Stimulated activated CD8-positive, alpha-beta memory T cell treated with anti-CD3 and anti-CD28 coated beads, Interleukin-2, amount 100 ng/mL, for 1 hour (primary cell): Measurements from ENCODE around the gene ARPP21.

Source experiments
- DNase-seq, 2 donors: peaks; one replicate each; pipeline ENCODE4 v3.0.0-alpha.2; 2020; ENCODE audit warnings: low read depth in 2 of 2

ARPP21 gene

DNA sequence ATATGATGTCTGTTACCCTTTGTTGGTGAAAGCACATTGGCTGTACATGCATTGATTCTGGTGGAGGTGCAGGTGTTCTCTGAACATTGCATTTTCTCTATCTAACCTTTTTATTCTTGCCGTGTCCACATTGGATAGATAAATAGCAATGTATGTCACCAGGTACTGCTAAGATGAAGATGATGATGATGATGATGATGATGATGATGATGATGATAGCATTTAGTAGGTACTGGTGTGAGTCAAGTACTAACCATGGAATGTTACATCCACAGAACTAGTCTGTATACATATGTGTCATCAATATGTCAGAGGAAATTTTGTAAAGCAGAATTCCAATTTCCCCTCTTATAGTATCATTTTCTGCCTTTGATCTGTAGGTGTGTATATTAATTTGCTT, 36.3 kb downstream of the ARPP21 start:
- DNase-seq = no peak

DNA sequence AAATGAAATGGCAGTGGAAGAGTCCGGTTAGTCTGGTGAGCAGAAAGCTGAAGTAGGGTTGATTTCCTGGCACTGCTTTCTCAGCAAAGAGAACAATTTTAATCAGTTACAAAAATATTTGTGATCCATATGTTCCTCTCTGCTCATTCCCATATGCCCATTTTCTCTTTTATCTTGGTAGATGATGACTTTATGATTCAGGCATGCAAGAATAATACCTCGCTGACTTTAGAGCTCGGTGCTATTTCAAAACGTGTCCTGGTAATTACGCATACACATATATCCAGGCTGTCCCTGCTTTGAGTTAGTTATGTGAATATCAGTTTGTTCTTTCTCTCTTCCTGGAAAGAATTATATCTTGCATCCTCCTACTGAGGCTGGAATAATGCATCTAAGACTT, 38.5 kb downstream of the ARPP21 start:
- DNase-seq = no peak

DNA sequence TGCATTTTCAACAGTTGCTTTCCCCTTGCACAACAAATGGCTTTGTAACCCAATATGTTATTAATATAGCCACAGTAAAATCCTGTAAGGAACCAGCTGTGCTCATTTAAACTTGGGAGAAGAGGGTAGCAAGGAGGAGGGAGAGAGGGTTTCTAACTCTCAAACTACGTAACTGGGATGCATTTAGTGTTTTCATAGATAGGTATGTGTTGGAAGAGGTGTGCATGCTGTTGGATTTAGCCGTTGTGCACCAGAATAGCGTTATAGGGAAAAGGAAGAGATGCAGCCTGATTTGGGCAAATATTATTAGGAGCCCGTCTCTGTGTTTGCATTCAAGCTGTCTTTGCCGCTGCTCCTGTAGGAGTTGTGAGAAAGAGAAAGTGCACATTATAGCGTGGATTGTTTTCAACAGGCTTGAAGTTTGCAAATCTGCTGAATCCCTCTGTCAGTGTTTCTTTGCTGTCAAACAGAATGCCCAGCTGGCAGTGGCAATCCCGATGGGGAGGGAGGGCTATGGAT, 39.4 kb downstream of the ARPP21 start:
- DNase-seq = no peak

DNA sequence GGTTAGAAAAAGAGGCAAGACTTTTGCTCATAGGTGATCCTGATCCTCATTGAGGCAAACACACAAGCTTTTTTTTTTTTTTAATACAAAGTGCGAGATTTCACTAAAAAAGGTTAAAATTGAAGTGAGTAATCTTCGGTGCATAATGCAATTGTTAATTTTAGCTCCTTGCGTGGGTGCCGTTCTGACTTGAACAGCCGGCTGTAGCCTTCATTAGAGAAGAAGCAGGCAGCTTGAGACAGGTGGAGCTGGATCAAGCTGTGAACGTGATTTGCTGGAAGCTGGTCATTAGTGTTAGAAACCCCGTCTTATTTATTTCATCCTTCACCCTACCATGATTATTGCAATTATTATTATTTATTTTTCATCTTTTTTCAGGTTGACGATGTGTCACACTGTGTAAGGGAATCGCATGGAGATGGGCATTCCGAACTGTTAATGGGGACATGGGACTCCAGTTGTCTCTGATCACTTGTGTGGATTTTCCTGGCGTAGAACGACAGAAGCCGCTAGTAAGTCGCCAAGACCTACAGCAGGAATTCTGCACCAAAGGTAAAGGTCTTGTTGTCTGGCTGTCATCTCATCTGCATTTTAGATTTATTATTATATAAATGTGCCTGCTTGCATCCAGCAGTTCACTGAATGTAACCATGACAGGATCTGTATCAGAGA, 40.2 kb downstream of the ARPP21 start:
- no peak for DNase-seq

DNA sequence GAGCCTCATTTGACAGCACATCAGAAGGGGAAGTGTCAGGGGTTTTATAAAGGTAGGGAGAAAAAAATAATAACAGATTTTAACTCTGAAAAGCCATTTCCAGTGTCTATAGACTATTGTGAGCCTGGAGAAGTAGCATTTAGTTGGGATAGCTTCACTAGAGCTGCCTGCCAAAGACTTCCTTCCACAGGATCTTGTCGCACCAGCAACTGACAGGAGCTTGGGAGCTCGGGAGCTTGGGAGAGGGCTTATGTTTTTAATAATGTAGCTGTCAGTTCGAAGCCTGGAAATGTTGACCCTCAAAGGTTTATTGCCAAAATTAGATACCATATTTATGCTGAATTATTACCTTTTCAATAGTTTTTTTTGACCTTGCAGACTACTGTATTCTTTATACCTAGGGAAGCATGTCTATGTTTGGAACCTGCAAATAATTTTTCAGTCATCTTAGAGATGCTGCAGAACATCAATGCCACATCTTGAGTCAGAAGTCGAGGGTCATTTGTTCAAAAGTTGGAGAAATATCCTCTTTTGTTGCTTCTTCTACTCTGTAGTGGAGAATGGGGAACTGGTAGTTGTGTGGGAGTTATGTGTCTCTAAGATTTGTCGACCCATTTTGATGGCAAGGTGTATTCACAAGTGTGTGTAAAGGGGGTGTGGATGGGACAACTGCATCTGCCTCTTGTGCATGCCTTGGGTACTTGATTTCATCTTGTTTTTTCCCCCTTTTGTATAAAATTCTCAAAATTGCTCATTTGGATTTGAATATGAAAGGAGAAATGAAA, 41.7 kb downstream of the ARPP21 start:
- no peak for DNase-seq

DNA sequence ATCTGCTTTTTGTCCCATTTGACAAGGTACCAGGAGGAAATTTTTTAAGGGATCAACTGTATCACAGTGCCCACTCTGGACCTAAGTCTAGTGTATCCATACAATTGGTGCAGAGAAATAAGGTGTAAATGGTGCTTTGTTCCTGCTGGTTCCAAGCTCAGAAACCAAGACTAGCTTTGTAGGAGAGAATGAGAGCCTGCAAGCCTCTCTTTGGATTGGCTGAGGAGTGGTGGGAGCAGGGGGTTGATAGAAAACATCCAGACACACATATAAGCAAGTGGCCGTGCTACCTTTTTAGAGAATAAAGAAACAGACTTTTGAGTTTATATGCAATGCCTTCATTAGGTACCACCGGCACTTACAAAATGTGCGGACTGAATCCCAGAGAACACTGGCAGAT, 45.8 kb downstream of the ARPP21 start:
- no peak for DNase-seq

DNA sequence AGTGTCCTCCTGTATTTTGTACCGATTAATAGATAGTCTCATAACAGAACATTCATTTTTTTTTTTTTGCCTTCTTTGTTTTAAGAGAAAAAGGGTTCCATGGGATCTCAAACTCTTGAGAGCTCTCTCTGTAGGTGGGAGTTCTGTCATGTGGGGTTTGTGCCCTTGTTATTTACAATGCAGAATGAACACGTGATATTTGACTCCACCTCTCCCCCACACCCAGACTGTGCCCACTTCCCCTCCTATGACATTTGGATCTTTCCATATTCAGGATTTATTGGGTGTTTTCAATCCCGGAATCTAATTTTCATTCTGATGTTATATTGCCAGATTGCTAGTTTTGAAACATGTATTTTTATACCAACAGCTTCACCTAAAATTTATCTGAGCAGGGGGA, 49.5 kb downstream of the ARPP21 start:
- DNase-seq = no peak

DNA sequence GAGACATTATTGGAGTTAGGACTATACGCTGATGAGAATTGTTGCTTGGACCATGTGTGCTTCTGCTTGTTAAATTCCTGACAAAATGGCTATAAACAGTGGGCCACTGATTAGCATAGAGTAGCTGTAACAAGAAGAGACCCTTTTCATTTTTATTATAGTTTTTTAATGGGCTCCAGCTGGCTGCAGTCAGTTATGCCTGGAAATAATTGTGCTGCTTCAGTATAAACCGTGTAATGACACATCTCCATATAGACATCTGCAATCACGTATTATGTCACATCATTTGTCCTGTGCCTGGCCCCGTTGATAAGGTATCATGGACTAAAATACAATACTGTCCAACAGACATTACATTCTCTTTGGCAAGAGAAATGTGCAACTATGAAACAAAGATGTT, 50.9 kb downstream of the ARPP21 start:
- no peak for DNase-seq

DNA sequence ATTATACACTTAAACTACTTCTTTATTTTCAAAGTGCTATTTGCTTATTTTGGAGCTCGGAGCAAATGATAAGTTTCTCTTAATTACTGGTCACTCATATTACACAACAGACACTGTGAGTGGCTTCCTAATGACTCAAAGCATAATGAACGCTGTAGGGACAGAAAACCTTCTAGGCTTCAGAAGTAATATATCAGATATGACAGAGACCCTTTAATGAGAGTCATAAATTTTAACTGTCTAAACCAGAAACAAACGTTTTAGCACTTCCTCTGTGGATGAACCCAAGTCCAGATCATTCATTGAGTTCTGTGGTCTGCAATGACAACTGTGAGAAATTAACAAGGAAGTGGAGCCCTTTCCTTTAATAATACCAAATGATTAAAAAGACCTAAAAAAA, 66.6 kb downstream of the ARPP21 start:
- no peak for DNase-seq

DNA sequence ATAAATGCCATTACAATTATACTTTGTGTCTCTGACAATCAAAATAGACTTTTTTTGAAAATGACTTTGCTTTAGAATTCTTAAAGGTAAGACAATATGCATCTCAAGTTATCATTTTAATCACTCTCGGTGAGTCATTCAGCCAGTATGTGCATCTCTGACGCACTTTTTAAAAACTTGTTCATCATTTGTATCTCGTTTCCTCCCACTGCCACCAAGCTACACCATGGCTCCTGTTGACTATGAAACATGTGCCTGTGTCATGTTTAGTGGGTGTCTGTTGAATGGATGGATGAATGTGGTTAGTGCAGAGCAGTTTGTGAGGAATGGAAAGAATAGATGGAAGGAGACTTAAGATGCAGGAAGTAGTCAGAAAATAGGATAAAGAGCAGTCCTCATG, 68.6 kb downstream of the ARPP21 start:
- DNase-seq = no peak

DNA sequence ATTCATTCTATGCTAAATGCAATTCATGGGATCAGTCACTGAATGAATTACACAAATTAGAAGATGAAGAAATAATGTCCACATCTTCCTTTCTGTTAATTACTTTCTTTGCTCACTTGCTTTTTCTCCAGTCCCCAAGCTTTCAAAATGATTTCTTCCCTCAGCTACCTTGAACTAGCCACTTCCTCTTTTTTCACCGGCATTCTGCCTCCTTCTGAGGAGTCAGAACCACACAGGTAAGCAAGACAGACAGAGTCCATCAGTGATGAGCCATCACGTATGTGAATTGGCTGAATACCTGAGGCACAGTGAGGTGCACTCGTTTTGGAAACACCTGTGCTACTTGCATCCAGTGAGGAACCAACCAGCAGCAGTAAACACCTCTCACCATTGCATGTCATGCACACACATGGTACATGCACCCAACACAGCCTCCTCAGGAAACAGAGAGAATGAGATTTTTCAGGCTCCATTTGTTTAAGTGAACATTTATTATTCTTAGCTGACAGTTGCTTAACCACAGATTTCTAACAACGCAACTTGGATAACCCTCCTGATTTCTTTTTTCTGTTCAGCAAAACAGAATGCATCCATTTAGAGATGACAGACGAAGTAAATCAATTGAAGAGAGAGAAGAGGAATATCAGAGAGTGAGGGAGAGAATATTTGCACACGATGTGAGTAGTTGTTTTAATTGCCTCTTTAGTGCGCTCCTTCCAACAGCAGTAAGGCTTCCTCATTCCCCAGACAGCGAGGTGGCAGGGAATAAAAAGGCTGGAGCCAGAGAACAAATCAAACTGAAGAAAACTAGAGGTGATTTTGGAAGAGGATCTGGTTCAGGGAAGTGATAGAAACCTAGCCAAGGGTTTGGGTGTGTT, 69.3 kb downstream of the ARPP21 start:
- no peak for DNase-seq

DNA sequence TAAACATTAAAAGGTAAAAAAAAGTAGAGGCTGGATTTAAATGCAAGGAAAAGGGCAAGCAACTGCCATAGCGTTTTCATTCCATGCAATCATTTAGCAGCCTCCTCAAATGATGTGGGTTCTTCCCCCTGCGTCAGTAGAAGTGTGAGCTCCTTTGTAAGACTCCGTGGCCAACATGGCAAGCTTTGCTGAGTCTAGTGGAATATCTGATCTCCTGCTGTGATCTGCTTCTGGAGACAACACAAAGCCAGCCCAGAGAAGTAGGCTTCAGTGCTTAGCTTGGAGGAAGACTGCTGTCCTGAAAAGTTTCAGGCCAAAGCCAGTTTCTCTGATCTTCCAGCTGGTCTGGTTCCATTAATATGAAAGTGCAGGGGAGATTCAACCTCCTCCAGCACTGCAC, 70.4 kb downstream of the ARPP21 start:
- DNase-seq = no peak

DNA sequence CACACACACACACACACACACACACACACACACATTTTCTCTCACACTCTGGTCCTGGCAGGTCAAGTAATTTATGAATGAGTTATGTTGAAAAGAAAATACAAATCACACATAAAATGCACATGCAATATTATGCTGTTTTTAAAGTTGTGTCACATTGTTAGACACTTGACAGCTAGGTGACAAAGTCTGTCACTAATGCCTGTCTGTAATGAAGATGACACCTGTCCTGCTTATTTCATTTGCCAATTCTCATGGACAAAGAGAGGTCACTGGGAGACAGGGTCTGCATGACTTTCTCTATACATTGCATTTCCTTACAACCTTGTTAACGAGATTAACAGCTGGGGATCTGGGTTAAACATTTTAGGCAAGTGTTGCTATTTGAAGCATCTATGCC, 71.2 kb downstream of the ARPP21 start:
- no peak for DNase-seq

DNA sequence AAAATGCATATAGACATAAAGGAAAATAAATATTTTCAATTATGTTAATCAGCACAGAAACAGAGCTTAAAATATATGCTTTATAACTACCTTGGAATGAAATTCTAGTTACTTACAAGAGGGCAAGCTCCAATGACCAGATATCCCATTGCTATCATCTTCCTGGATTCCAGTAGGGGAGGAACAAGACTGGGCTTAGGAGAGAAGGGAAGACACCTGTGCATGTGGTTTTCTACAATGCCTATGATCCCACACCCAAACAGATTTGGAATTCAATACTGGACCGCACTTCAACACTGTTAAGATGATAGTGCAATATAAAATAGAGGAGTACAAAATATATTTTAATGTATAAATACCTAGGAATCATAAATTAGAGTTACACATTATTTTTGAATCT, 79.6 kb downstream of the ARPP21 start:
- DNase-seq = no peak

DNA sequence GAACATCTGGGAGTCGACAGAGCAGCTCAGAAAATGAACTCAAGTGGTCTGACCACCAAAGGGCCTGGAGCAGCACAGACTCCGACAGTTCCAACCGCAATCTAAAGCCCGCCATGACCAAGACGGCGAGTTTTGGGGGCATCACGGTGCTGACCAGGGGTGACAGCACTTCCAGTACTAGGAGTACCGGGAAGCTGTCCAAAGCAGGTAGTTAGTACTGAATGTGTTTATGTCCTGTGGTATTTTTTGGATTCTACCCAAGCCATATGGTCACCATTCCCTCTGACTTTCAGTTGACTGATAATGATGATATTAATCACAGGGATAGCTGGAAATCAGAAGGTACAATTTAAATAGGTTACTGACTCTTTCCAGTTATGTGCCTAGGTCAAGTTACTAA, 82.3 kb downstream of the ARPP21 start:
- DNase-seq = no peak

DNA sequence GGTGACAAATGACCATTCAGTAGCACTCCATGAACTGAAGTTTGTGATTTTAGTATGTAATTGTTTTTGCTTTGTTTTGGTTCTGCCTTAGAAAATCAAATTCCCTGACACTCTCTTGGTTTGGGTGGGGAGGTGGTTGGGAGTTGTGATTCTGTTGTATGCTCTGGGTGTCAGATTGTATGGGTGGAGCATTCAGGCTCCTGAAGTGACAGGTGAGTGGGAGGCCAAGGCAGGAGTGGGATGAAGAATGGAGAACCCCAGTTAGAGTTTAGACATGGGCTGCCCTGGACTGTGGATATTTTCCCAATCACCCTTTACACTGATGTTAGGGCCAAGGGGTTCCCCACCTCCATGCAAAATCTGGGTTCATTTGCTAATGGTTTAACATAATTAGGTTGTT, 83.6 kb downstream of the ARPP21 start:
- no peak for DNase-seq

DNA sequence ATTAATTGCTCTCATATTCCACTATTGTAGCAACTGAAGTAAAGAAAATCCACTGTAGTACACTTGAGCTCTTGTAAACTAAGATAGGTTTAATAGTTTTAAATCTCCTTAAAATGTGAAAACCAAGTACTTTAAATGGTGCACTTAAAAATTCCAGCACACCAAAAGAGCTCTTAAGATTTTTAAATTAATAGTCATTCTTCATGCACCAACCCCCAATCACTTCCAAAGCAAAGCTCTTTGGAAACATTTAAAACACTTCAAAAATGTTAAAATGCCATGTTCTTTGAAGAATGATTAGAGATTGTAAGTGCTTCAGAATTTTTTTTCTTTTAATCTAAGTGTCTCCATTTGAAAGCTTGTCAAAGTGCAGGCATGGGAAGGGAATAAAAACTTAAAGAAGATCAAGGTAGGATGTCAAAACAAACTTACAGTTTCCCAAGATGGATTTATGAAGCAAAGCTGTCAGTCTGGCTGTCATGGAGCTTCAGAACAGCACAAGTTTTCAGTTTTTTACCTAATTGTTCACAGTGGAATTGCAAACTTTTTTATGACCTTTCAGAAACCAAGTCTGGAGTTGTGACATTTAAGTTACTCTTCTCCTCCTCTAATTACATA, 84.3 kb downstream of the ARPP21 start:
- DNase-seq = no peak

DNA sequence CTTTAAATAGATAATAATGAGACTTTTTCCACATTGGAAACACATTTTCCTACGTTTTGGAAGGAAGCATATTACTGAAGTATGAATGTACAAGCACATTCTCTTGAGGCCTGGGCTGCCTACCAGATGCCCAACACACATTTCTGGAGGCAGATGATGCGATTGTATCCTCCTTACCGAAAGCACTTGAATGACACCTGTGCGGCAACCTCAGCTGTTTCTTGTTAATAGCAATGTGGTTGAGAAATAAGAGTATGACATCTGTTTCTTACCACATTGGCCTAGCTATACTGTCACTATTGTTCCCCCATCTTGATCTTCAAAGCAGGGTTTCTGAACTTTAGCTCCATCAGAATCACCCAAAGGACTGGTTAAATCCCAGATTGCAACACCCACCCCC, 84.8 kb downstream of the ARPP21 start:
- DNase-seq = no peak

DNA sequence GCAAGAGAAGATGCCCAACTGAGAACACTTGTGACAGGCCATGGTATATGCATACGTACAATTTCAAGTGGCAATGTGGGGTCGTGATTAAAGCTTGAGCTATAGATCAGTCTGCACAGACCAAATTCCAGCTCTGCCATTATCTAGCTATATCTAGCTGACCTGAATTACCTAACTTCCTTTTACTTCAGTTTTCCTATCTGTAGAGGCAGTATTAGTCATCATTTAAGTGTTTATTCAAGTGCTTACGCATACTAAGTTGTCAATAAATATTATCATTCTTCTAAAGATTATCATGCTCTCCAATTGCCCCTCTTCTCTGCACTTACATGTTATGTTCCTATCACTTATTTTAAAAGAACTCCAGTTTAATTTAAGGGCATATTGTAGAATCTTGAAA, 87.9 kb downstream of the ARPP21 start:
- DNase-seq = no peak

DNA sequence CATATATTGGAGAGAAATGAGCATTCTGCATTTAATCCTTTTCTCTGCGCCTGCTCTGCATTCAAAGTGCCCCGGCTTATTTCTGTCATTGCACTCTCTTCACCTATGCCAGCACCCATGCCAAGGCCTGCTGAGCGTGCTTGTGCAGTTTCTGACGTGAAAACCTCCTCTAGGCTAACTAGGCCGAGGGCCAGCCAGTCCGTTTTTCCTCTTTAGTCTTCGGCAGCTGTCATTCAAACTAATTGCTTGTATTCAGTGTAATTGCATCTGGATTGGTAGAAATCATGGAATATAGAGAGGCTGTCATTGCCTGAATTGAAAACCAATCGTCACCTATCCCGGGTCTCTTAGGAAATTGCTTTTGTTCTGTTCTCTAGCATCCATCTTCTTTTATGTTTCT, 94.0 kb downstream of the ARPP21 start:
- no peak for DNase-seq

DNA sequence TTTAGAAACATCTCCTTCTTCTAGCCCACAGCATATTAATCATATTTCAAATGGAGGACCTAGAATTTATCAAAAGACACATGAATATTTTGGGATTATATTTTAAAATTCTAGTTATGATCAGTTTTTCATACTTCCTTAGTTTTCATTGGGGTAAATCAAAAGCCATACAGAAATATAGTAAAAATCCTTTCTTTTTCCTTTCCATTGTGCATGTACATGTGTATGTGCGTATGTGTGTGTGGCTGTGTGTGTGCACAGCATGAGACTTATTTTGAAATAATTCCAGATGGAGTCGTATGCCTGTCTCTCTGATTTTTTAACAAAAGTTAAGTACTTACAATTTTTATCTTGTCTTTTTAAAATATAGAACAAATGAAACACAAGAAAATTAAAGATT, 94.5 kb downstream of the ARPP21 start:
- DNase-seq = no peak

DNA sequence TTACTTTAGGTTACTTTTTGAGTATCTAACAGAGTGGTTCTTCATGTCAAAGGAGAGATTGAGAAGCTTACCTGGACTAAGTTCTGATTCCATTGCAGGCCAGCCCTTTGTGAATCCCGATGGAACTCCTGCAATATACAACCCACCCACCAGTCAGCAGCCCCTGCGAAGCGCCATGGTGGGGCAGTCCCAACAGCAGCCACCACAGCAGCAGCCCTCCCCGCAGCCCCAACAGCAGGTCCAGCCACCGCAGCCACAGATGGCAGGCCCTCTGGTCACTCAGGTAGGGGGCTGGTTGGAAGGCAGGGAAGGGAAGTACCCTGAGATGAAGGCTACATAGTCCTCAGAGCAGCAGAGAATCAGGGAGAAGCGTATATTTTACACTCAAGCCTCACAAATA, 97.8 kb downstream of the ARPP21 start:
- no peak for DNase-seq
